ENCODE data around the gene VSX2.
A peak's percentile ranks its signal among the peaks of the same experiment; 100 is the strongest.
"Not testable (repeated sequence)": the region's sequence is repeated elsewhere in the genome, so short reads cannot be mapped to it uniquely, and the experiment has no call there.

The VSX2 gene

DNA sequence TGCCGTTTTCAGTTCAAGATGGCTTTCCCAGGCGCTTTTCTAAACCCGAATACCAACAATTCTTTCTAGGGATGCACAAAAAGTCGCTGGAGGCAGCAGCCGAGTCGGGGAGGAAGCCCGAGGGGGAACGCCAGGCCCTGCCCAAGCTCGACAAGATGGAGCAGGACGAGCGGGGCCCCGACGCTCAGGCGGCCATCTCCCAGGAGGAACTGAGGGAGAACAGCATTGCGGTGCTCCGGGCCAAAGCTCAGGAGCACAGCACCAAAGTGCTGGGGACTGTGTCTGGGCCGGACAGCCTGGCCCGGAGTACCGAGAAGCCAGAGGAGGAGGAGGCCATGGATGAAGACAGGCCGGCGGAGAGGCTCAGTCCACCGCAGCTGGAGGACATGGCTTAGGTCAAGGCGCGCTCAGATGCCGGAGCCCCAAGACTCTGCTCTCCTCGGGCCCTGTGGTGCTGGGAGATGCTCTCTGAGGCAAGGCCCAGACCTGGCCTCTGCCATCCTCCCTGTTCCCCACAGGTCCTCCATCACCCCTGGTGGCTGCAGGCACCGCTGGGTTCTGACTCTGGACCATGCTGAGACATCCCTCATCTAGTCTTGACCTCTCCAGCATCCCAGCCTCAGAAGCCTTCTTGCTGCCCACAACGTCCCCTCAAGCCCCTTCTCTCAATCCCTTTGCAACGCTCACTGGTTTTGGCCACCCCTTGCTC lies 21.4 kb downstream of the VSX2 start:
- no peak for DNase-seq

DNA sequence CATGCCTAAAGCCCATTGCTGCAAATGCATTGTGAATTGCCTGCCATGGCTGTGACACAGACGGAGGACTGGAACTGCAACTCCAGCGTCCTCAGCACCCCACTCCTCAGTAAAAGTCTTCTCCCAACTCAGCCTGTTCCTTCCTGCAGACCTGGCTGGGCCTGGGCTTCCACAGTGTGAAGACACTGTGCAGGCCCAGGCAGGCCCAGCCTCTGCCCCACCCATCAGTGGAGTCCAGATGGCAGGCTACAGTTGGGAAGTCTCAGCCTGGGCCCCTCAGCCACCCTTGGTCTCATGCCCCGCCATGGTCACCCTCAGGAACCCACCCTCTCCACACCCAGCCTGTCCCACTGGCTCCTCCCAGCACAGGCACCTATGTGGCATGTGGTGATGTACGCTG lies 22.0 kb downstream of the VSX2 start:
- no peak for DNase-seq

DNA sequence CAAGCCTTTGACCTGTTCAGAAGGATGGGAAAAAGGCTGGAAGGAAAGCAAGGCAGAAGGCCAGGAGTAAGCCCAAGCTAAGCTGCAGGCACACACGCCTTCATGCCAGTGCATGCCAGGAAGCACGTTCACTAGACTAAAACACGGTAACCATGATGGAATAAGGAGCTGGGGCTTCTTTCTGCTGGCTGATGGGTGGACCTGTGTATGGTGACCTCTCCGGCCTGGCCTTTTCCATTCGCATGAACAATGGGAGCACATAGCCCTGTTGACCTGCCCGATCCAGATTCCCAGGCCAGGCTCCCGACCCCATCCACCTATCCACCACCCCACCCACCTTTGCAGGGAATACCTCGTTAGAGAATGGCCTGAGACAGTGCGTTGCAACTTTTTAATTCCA lies 22.8 kb downstream of the VSX2 start:
- DNase-seq: no peak

DNA sequence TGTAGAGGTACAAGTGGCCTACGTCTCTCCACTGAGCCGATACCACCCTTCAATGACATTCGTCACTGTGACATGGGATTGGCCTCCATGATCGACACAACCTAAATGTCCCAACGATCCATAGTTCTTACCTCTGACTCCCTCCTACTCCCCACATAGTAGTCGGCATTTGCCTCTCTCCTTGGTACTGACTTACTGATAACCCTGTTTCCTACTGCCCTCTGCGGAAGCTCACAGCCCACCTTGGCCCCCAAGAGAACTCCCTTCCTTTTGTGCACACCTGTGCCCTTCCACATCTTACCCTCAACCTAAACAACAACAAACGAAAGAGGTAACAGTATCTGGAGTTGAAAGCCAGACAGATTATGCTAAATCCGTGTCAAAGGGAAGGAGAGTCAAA lies 23.9 kb downstream of the VSX2 start:
- DNase-seq: no peak

- no peak for DNase-seq
Observed at GRCh38 chr14:74263921-74264320, 24.7 kb downstream of the VSX2 start.

DNA sequence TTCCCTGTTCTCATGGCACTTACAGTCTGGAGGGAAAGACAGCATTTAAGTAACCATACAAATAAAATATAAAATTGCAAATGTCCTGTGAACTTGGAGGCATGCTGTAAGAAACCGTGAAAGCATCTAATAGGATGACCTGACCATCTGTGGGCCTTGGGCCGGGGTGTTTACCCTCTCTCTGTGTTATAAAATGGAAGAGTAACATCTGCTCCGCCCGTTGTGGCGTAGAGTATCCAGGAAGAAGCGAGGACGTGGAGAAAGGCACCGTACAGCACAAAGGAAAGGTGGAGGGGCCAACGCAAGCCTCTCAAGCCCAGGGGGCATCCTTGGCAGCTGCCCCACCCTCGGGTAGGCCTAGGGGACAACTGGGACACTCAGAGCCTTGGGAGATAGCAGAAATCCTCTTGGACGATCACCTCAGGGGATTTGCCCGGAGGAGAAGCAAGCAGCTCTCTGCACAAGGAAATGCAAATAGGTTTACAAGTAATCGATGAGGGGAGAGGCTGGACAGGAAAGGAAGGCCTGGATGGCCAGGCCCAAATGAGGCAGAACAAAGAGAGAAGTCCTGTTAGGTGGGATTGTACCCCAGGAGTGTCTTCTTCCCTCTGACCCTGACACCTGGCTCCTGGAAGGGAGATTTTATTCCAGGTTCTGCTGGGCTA lies 26.2 kb downstream of the VSX2 start:
- DNase-seq: no peak

- no peak for DNase-seq
Observed at GRCh38 chr14:74267588-74267987, 28.3 kb downstream of the VSX2 start.

DNA sequence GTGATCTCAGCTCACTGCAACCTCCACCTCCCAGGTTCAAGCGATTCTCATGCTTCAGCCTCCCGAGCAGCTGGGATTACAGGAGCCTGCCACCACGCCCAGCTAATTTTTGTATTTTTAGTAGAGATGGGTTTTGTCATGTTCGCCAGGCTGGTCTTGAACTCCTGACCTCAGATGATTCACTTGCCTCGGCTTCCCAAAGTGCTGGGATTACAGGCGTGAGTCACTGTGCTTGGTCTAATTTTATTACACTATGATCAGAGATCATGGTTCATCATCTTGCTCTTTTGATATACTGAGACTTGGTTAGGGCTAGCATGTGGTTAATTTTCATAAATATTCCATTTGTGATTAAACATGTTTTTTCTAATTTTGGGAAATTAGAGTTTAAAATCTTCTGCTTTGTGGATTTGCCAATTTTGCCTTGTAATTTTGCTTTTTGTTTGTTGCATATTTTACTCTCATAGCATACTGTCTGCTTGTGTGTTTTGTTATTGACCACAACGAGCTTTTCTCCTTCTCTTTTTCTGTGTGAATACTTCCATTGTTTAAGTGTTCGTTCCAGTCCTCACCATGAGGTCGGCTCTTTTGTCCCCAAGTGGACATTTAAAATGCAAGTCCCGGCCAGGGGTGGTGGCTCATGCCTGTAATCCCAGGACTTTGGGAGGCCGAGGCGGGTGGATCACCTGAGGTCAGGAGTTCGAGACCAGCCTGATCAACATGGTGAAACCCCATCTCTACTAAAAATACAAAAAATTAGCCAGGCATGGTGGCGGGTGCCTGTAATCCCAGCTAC lies 31.3 kb downstream of the VSX2 start:
- DNase-seq: not testable (repeated sequence)

DNA sequence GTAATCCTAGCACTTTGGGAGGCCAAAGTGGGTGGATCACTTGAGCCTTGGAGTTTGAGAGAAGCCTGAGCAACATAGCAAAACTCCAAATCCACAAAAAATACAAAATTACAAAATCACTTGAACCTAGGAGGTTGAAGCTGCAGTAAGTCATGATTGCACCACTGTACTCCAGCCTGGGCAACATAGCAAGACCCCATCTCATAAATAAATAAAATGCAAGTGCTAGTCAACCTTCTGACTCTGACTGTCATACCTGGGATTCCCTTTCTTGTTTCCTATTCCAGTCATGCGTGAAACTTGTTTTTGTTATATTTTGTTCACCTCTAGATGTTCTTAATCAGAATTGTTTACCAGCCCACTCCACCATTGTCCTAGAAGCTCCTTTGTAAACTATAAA lies 32.1 kb downstream of the VSX2 start:
- no peak for DNase-seq

DNA sequence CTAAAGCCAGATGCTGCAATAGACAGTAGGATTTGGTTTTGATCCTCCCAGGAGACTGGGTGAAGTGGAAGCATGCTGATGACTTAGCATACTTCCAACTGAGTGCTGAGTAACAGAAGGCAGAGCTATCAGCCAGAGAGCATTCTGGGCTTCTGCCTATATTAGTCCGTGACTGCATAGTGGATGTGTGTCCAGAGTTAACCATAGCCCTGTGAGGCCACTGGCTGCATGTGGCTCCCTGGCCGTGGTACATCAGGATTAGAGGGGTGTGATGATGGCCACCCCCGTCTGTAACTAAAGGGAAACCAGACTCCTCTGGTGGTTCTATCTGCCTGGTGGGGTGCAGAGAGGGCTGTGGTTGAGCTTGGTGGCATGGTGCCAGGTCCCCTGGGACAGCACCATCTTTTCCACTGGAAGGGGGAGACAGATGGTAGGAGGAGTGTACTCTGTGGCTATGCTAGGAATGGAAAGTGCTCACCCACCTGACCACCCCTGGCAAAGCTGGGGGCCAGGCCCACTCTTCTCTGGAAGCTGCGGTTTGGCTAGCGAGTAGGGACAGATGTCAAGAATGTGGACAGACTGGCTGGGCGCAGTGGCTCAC lies 36.1 kb downstream of the VSX2 start:
- DNase-seq: no peak

GRCh38 chr14:74278080-74278479 lies 38.8 kb downstream of the VSX2 start:
- no peak for DNase-seq

DNA sequence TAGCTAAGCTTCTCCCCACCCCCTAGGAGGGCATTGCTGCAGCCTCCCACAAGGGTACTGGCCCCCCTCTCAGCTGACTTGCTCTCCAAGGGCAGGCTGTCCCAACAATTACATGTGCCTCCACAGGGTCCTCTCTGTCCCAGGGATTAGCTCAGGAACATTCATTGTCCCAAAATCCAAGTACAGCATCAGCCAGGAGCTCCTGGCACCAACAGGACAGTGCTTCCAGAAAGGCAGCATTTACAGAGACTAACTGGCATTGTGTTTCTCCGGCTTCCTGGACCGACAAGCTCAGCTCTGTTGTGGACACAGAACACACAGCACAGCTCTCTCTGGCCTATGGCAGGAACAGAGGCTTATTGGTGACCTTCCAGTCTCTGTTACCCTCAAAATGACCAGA lies 41.8 kb downstream of the VSX2 start:
- DNase-seq: no peak

DNA sequence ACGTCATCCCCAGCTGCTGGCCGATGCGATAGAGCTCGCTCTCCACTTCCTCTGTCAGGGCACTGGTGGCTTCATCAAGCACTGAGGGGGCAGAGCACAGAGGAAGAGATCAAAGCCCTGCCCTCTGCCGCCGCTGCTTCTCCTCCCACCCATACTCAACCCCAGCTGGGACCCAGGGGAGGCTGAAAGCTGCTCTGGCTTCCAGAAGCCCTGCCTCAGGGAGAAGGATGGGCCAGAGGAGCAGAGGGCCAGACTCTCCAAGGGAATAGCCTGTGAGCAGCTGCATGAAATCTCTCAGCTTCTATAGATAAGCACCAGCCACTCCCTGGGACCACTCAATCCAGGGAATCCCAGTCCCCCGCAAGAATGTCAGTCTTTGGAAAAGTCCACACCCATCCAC lies 47.5 kb downstream of the VSX2 start:
- no peak for DNase-seq

DNA sequence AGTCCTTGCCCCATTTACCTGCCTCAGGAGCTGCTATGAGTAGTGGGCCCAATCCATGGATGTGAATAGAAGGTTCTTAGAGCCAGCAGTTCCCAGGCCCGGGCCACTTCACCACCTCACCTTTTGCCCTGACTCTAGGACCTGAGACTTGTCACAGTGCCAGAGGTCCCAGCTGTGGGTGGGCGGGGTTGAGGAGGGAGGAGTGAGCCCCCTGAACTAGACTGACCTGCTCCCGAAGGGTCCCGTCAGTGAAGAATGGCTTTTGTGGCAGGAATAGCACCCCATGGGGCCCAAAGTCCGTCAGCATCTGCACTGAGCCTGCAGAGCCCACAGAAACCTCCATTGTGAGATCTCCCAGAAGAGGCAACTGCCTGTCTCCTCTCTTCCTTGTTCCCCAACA lies 50.6 kb downstream of the VSX2 start:
- no peak for DNase-seq

- no peak for DNase-seq
Observed at GRCh38 chr14:74290415-74290814, 51.2 kb downstream of the VSX2 start.

- no peak for DNase-seq
Observed at GRCh38 chr14:74292061-74292460, 52.8 kb downstream of the VSX2 start.

- DNase-seq: no peak
Observed at GRCh38 chr14:74293606-74294005, 54.4 kb downstream of the VSX2 start.

DNA sequence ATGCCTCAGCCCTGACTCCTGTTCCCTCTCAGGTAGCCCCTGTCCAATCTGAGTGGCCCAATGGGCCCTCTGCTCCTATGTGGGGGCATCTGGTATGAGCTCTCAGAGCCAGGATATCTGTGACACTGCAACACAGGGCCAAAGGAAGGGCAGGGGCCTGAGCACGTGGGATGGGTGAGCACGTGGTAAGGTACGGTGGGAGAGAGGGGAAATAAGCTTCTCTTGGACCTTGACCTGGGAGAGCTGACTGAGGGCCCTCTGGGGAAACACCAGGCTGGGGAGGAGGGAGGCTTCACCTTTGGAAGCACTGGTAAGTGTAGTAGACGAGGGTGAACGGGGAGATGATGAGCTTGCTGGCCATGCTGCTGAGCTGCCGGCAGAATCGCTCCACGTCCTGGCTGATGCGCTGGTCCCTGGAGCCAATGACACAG lies 56.8 kb downstream of the VSX2 start:
- DNase-seq: no peak

GRCh38 chr14:74297986-74298385 lies 58.7 kb downstream of the VSX2 start:
- DNase-seq: no peak

GRCh38 chr14:74299061-74299545 lies 59.9 kb downstream of the VSX2 start:
- DNase-seq: peak; percentile 39

GRCh38 chr14:74301594-74302151 lies 62.4 kb downstream of the VSX2 start:
- DNase-seq: no peak

DNA sequence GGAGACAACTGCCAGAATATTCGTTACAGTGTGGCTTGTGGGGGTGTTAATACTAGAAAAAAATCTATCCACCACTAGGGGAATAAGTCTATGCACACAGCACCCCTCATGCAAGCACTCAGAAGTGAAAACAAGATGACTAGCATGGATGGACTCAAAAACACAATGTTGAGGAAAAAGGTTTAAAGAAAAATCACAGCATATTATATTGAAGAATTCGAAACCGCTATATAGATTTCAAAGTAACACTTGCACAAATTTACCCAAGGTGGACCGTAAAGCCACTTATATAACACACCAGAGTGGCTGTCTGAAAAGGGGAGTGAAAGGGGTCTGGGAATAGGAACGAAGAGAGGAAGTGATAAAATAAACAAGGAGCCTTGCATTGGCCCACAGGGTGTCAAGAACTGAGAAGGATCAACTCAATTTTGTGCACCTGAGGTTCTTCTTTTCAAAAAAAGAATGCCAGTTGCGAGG lies 62.9 kb downstream of the VSX2 start:
- no peak for DNase-seq
